HG03025 (cell line): ENCODE measurements around the gene DNM2.
"Not testable (repeated sequence)": the region's sequence is repeated elsewhere in the genome, so short reads cannot be mapped to it uniquely, and the experiment has no call there.

Experiments used
- ATAC-seq: cut with Tn5 transposase; IDR thresholded peaks from one replicate; pipeline ENCODE4 v1.9.1; 2021; ENCODE audit warnings: mild to moderate bottlenecking, moderate library complexity; ENCODE audit not compliant: unreplicated experiment, low FRiP score

DNM2 gene

GRCh38 chr19:10855879-10856522 is 138.1 kb downstream of the DNM2 start:
- no peak for ATAC-seq

GRCh38 chr19:10856899-10857298 is 139.0 kb downstream of the DNM2 start:
- ATAC-seq: not testable (repeated sequence)

GRCh38 chr19:10858204-10858828 is 140.4 kb downstream of the DNM2 start:
- no peak for ATAC-seq

- ATAC-seq: no peak
Observed at GRCh38 chr19:10861103-10861651, 143.3 kb downstream of the DNM2 start.

- ATAC-seq: no peak
Observed at GRCh38 chr19:10862561-10863106, 144.8 kb downstream of the DNM2 start.

GRCh38 chr19:10863107-10863717 is 145.3 kb downstream of the DNM2 start:
- no peak for ATAC-seq

- ATAC-seq: no peak
Observed at GRCh38 chr19:10864538-10864899, 146.6 kb downstream of the DNM2 start.

- ATAC-seq: no peak
Observed at GRCh38 chr19:10866495-10866894, 148.6 kb downstream of the DNM2 start.

- ATAC-seq: no peak
Observed at GRCh38 chr19:10868872-10869547, 151.1 kb downstream of the DNM2 start.

- not testable (repeated sequence) for ATAC-seq
Observed at GRCh38 chr19:10869872-10870311, 152.0 kb downstream of the DNM2 start.

GRCh38 chr19:10870501-10870954 is 152.6 kb downstream of the DNM2 start:
- ATAC-seq: no peak

- peak; percentile 67 for ATAC-seq
Observed at GRCh38 chr19:10870955-10871603, 153.2 kb downstream of the DNM2 start, which contains the start of gene CARM1. Gene CARM1 (plus strand): TSS chr19:10871553. CDS start chr19:10871703, 150 bp downstream.

GRCh38 chr19:10871711-10872545 is 154.0 kb downstream of the DNM2 start:
- peak; percentile 19 for ATAC-seq

- ATAC-seq: no peak
Observed at GRCh38 chr19:10872546-10873107, 154.7 kb downstream of the DNM2 start.

- ATAC-seq: no peak
Observed at GRCh38 chr19:10874024-10874423, 156.1 kb downstream of the DNM2 start.

- no peak for ATAC-seq
Observed at GRCh38 chr19:10876459-10877240, 158.8 kb downstream of the DNM2 start.

- not testable (repeated sequence) for ATAC-seq
Observed at GRCh38 chr19:10877608-10878007, 159.7 kb downstream of the DNM2 start.

GRCh38 chr19:10878253-10878652 is 160.4 kb downstream of the DNM2 start:
- no peak for ATAC-seq
